ENCODE data around the gene HCN3. TPM values are rescaled to one million over a fixed set of nuclear protein-coding genes. Genes with fewer than 3 reads are reported as not detected.
A peak's percentile ranks its signal among the peaks of the same experiment; 100 is the strongest.

Gene HCN3
- total RNA-seq, 1 donor from 2014 or later = 3.2 TPM

GRCh38 chr1:155320252-155320651 is 43.0 kb downstream of the HCN3 start:
- Mint-ChIP-seq H3K36me3 (ENCODE audit: low read depth) (peaks cover 39% of the 10 kb centered on the region), H3K27ac (no peak overlapping the region), H3K27me3 (no peaks in the 10 kb centered on the region), H3K4me1 (peaks cover 28% of the 10 kb centered on the region), H3K4me3 (peak overlapping the region; percentile 80), H3K9me3 (no peaks in the 10 kb centered on the region)
- intact Hi-C loops (cut with micrococcal nuclease) = loop anchor here (5.0 to 10.0 kb wide), 5 partner anchors 113 to 427 kb away; partner anchors contain the start of genes CKS1B, KRTCAP2, MTX1 and SHC1
- no peak for DNase-seq

GRCh38 chr1:155320661-155321617 is 43.7 kb downstream of the HCN3 start, which contains the start of gene RUSC1:
Gene RUSC1, plus strand, starts transcription at chr1:155320894. Its CDS starts 880 bp downstream, at chr1:155321774.
- peak; percentile 95 for DNase-seq
- peak within 1 kb of the TSS; percentile 91 for H3K4me3 Mint-ChIP-seq
- no peaks in the 10 kb centered on the region for H3K27me3 Mint-ChIP-seq
- intact Hi-C loops (cut with micrococcal nuclease) = loop anchor here (5.0 to 10.0 kb wide), 5 partner anchors 114 to 426 kb away; partner anchors contain the start of genes CKS1B, KRTCAP2, MTX1 and SHC1
- peaks cover 33% of the 10 kb centered on the region for H3K4me1 Mint-ChIP-seq
- H3K9me3 Mint-ChIP-seq = no peaks in the 10 kb centered on the region
- peaks cover 37% of the 10 kb centered on the region for H3K36me3 Mint-ChIP-seq (ENCODE audit: low read depth)
- peak within 1 kb of the TSS; percentile 25 for H3K27ac Mint-ChIP-seq

GRCh38 chr1:155321639-155322503 is 44.6 kb downstream of the HCN3 start:
- intact Hi-C loops (cut with micrococcal nuclease) = loop anchor here (5.0 to 10.0 kb wide), 5 partner anchors 115 to 425 kb away; partner anchors contain the start of genes CKS1B, KRTCAP2, MTX1 and SHC1

GRCh38 chr1:155322571-155322952 is 45.3 kb downstream of the HCN3 start:
- intact Hi-C loops (cut with micrococcal nuclease) = loop anchor here (5.0 to 10.0 kb wide), 5 partner anchors 115 to 425 kb away; partner anchors contain the start of genes CKS1B, KRTCAP2, MTX1 and SHC1
- peaks cover 35% of the 10 kb centered on the region for H3K4me1 Mint-ChIP-seq
- H3K9me3 Mint-ChIP-seq = no peaks in the 10 kb centered on the region
- peak overlapping the region; percentile 15 for H3K27ac Mint-ChIP-seq
- peak; percentile 75 for DNase-seq
- peaks cover 29% of the 10 kb centered on the region for H3K36me3 Mint-ChIP-seq (ENCODE audit: low read depth)
- peak overlapping the region; percentile 91 for H3K4me3 Mint-ChIP-seq
- H3K27me3 Mint-ChIP-seq = no peaks in the 10 kb centered on the region

More at GRCh38 chr1:155321639-155322503, 44.6 kb downstream of the HCN3 start:
- peak overlapping the region; percentile 25 for H3K27ac Mint-ChIP-seq
- H3K36me3 Mint-ChIP-seq (ENCODE audit: low read depth) = peaks cover 31% of the 10 kb centered on the region
- no peaks in the 10 kb centered on the region for H3K9me3 Mint-ChIP-seq
- H3K4me3 Mint-ChIP-seq = peak overlapping the region; percentile 91
- peaks cover 37% of the 10 kb centered on the region for H3K4me1 Mint-ChIP-seq
- H3K27me3 Mint-ChIP-seq = no peaks in the 10 kb centered on the region
- no peak for DNase-seq

GRCh38 chr1:155322953-155323728 is 45.9 kb downstream of the HCN3 start:
- H3K27ac Mint-ChIP-seq = peak overlapping the region; percentile 58
- peaks cover 26% of the 10 kb centered on the region for H3K36me3 Mint-ChIP-seq (ENCODE audit: low read depth)
- H3K4me1 Mint-ChIP-seq = peaks cover 36% of the 10 kb centered on the region
- no peaks in the 10 kb centered on the region for H3K27me3 Mint-ChIP-seq
- intact Hi-C loops (cut with micrococcal nuclease) = loop anchor here (1.0 to 10.0 kb wide), 10 partner anchors 15 to 424 kb away; partner anchors contain the start of genes CKS1B, ENTREP3, FDPS and HCN3
- peak; percentile 97 for DNase-seq
- H3K4me3 Mint-ChIP-seq = peak overlapping the region; percentile 91
- no peaks in the 10 kb centered on the region for H3K9me3 Mint-ChIP-seq

- Mint-ChIP-seq H3K36me3 (ENCODE audit: low read depth) (peaks cover 21% of the 10 kb centered on the region), H3K9me3 (no peaks in the 10 kb centered on the region), H3K27me3 (no peaks in the 10 kb centered on the region), H3K4me3 (peak overlapping the region; percentile 91), H3K4me1 (peaks cover 36% of the 10 kb centered on the region), H3K27ac (peak overlapping the region; percentile 86)
- peak; percentile 96 for DNase-seq
- intact Hi-C loops (cut with micrococcal nuclease) = loop anchor here (1.0 to 10.0 kb wide), 11 partner anchors 15 to 424 kb away; partner anchors contain the start of genes CKS1B, ENTREP3, FDPS and HCN3
These were observed 46.4 kb downstream of the HCN3 start for GRCh38 chr1:155323729-155324036.

- H3K27ac Mint-ChIP-seq = peak overlapping the region; percentile 86
- DNase-seq = peak; percentile 98
- intact Hi-C loops (cut with micrococcal nuclease) = loop anchor here (1.0 to 10.0 kb wide), 6 partner anchors 117 to 423 kb away; partner anchors contain the start of genes CKS1B, KRTCAP2, MSTO1 and MTX1
- H3K9me3 Mint-ChIP-seq = no peaks in the 10 kb centered on the region
- H3K4me3 Mint-ChIP-seq = peak overlapping the region; percentile 91
- H3K27me3 Mint-ChIP-seq = no peaks in the 10 kb centered on the region
- H3K36me3 Mint-ChIP-seq (ENCODE audit: low read depth) = peaks cover 16% of the 10 kb centered on the region
- H3K4me1 Mint-ChIP-seq = peaks cover 36% of the 10 kb centered on the region
These were observed 46.9 kb downstream of the HCN3 start for GRCh38 chr1:155324037-155324716.

GRCh38 chr1:155324717-155325602 is 47.7 kb downstream of the HCN3 start:
- H3K4me1 Mint-ChIP-seq = peaks cover 34% of the 10 kb centered on the region
- peak overlapping the region; percentile 91 for H3K4me3 Mint-ChIP-seq
- peaks cover 12% of the 10 kb centered on the region for H3K36me3 Mint-ChIP-seq (ENCODE audit: low read depth)
- no peak overlapping the region for H3K27ac Mint-ChIP-seq
- no peak for DNase-seq
- H3K27me3 Mint-ChIP-seq = no peaks in the 10 kb centered on the region
- intact Hi-C loops (cut with micrococcal nuclease) = loop anchor here (1.0 to 10.0 kb wide), 6 partner anchors 118 to 422 kb away; partner anchors contain the start of genes CKS1B, KRTCAP2, MSTO1 and MTX1
- no peaks in the 10 kb centered on the region for H3K9me3 Mint-ChIP-seq

- H3K27me3 Mint-ChIP-seq = no peaks in the 10 kb centered on the region
- H3K9me3 Mint-ChIP-seq = no peaks in the 10 kb centered on the region
- peaks cover 28% of the 10 kb centered on the region for H3K4me1 Mint-ChIP-seq
- peak overlapping the region; percentile 91 for H3K4me3 Mint-ChIP-seq
- no peak overlapping the region for H3K27ac Mint-ChIP-seq
- intact Hi-C loops (cut with micrococcal nuclease) = loop anchor here (10.0 kb wide), 1 partner anchor 269 kb away; no protein-coding TSS in a partner anchor
- H3K36me3 Mint-ChIP-seq (ENCODE audit: low read depth) = peaks cover 15% of the 10 kb centered on the region
- no peak for DNase-seq
These were observed 48.3 kb downstream of the HCN3 start for GRCh38 chr1:155325603-155325893.

GRCh38 chr1:155326020-155326526 is 48.8 kb downstream of the HCN3 start:
- peaks cover 18% of the 10 kb centered on the region for H3K36me3 Mint-ChIP-seq (ENCODE audit: low read depth)
- no peaks in the 10 kb centered on the region for H3K9me3 Mint-ChIP-seq
- peaks cover 24% of the 10 kb centered on the region for H3K4me1 Mint-ChIP-seq
- H3K27ac Mint-ChIP-seq = peak overlapping the region; percentile 38
- H3K27me3 Mint-ChIP-seq = no peaks in the 10 kb centered on the region
- intact Hi-C loops (cut with micrococcal nuclease) = loop anchor here (10.0 kb wide), 1 partner anchor 269 kb away; no protein-coding TSS in a partner anchor
- H3K4me3 Mint-ChIP-seq = peak overlapping the region; percentile 91
- no peak for DNase-seq

- Mint-ChIP-seq H3K27ac (no peak overlapping the region), H3K27me3 (no peaks in the 10 kb centered on the region), H3K4me1 (peaks cover 21% of the 10 kb centered on the region), H3K9me3 (no peaks in the 10 kb centered on the region), H3K36me3 (ENCODE audit: low read depth) (peaks cover 22% of the 10 kb centered on the region), H3K4me3 (no peak overlapping the region)
- no peak for DNase-seq
- intact Hi-C loops (cut with micrococcal nuclease) = loop anchor here (10.0 kb wide), 1 partner anchor 268 kb away; no protein-coding TSS in a partner anchor
These were observed 49.4 kb downstream of the HCN3 start for GRCh38 chr1:155326631-155327037.
